Measurements from ENCODE around the gene INCENP. TPM values are rescaled to one million over a fixed set of nuclear protein-coding genes. Genes with fewer than 3 reads are reported as not detected.
A peak's percentile ranks its signal among the peaks of the same experiment; 100 is the strongest.

The INCENP gene
- total RNA-seq, 3 donors from 2014 or later: 29.9 to 36.1 (median 32.6) TPM

DNA sequence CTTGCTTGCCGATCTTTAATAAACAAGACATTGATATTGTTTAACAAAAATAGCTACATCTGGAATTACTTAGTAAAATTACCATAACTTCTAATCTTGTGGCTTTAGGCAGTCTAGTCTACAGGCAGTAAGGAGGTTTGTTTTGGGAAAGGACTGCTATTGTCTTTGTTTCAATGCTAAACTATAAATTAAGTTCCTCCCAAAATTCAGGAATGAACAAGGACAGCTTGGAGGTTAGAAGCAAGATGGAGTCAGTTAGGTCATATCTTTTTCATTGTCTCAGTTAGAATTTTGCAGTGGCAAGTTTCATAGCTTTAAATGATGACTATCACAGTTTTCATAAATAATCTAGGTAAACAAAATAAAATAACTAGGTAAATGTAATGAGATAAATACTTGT lies 36.1 kb upstream of the INCENP start:
- no peak for TF ChIP-seq CTCF (IDR thresholded peaks at IDR 0.05)
- no peak for ATAC-seq
- Histone ChIP-seq H3K4me3 (no peak overlapping the region), H3K9me3 (peaks cover 24% of the 10 kb centered on the region), H3K36me3 (ENCODE audit: low read depth) (no peaks in the 10 kb centered on the region), H3K4me1 (ENCODE audit: low read depth) (no peaks in the 10 kb centered on the region)
- intact Hi-C loops (cut with DNase I, micrococcal nuclease): no loop called here
- no peak for DNase-seq

- Histone ChIP-seq H3K4me3 (no peak overlapping the region), H3K4me1 (ENCODE audit: low read depth) (no peaks in the 10 kb centered on the region), H3K9me3 (peaks cover 24% of the 10 kb centered on the region), H3K36me3 (ENCODE audit: low read depth) (no peaks in the 10 kb centered on the region)
- DNase-seq (no peak), ATAC-seq (no peak)
- intact Hi-C loops (cut with DNase I, micrococcal nuclease): no loop called here
- TF ChIP-seq CTCF (IDR thresholded peaks at IDR 0.05): no peak
These were observed 35.4 kb upstream of the INCENP start for GRCh38 chr11:62088331-62088933.

- H3K4me3 ChIP-seq: no peak overlapping the region
- DNase-seq (no peak), ATAC-seq (no peak)
- H3K4me1 ChIP-seq (ENCODE audit: low read depth): no peaks in the 10 kb centered on the region
- TF ChIP-seq CTCF (IDR thresholded peaks at IDR 0.05): no peak
- intact Hi-C loops (cut with DNase I, micrococcal nuclease): no loop called here
- H3K36me3 ChIP-seq (ENCODE audit: low read depth): no peaks in the 10 kb centered on the region
- H3K9me3 ChIP-seq: no peaks in the 10 kb centered on the region
These were observed 20.7 kb upstream of the INCENP start for GRCh38 chr11:62103141-62103540.

GRCh38 chr11:62103986-62104385 lies 19.8 kb upstream of the INCENP start:
- Histone ChIP-seq H3K4me1 (ENCODE audit: low read depth) (no peaks in the 10 kb centered on the region), H3K4me3 (no peak overlapping the region), H3K9me3 (no peaks in the 10 kb centered on the region), H3K36me3 (ENCODE audit: low read depth) (no peaks in the 10 kb centered on the region)
- DNase-seq: no peak
- no peak for TF ChIP-seq CTCF (IDR thresholded peaks at IDR 0.05)
- intact Hi-C loops (cut with DNase I, micrococcal nuclease): no loop called here
- ATAC-seq: no peak

DNA sequence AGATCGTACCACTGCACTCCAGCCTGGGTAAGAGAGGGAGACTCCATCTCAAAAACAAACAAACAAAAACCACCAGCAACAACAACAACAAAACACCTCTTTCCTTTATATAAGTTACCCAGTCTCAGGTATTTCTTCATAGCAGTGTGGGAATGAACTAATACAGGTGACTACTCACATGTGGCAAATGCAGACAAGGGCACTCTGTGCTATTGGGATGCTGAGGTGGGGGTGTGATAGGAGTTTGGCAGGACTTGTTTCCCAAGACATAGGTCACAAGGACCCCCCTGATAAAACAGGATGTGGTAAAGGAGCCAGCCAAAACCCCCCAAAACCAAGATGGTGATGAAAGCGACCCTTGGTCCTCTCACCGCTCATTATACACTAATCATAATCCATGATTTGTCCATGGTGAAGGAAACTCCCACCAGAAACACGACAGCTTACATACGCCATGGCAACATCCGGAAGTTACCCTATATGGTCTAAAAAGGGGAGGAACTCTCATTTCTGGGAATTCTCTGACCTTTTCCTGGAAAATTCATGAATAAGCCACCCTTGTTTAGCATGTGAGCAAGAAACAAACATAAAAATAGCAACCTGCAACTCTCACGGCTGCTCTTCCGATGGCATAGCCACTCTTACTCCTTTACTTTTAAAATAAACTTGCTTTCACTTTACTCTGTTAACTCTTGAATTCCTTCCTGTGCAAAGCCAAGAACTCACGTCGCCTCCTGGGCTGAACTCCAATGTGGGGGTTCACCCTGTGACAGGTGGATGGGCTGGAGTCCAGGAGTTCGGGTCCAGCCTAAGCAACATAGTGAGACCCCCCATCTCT lies 18.8 kb upstream of the INCENP start:
- TF ChIP-seq CTCF (IDR thresholded peaks at IDR 0.05): no peak
- DNase-seq: no peak
- ATAC-seq: peak; percentile 65
- no peaks in the 10 kb centered on the region for H3K36me3 ChIP-seq (ENCODE audit: low read depth)
- intact Hi-C loops (cut with DNase I, micrococcal nuclease): no loop called here
- no peak overlapping the region for H3K4me3 ChIP-seq
- H3K9me3 ChIP-seq: no peaks in the 10 kb centered on the region
- no peaks in the 10 kb centered on the region for H3K4me1 ChIP-seq (ENCODE audit: low read depth)
